GM19035 (cell line): ENCODE measurements around the gene VPS35L.
"Not testable (repeated sequence)": the region's sequence is repeated elsewhere in the genome, so short reads cannot be mapped to it uniquely, and the experiment has no call there.

ENCODE experiments used
- ATAC-seq: cut with Tn5 transposase; IDR thresholded peaks from one replicate; pipeline ENCODE4 v1.9.1; 2021; ENCODE audit not compliant: unreplicated experiment

VPS35L gene

DNA sequence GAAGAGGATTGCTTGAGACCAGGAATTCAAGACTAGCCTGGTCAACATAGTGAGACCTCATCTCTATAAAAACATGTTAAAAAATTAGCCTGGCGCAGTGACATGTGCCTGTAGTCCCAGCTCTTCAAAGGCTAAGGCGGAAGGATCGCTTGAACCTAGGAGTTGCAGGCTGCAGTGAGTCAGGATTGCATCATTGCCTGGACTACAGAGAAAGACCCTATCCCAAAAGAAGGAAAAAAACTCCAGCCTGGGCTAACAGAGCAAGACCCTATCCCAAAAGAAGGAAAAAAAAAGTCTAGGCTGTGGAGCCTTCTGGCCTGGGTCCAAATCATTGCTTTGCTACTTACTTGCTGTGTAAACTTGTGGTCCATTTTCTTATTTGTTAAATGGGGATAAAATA lies 26.8 kb upstream of the VPS35L start:
- ATAC-seq, result no peak

GRCh38 chr16:19532601-19533000 lies 22.9 kb upstream of the VPS35L start:
- no peak for ATAC-seq

DNA sequence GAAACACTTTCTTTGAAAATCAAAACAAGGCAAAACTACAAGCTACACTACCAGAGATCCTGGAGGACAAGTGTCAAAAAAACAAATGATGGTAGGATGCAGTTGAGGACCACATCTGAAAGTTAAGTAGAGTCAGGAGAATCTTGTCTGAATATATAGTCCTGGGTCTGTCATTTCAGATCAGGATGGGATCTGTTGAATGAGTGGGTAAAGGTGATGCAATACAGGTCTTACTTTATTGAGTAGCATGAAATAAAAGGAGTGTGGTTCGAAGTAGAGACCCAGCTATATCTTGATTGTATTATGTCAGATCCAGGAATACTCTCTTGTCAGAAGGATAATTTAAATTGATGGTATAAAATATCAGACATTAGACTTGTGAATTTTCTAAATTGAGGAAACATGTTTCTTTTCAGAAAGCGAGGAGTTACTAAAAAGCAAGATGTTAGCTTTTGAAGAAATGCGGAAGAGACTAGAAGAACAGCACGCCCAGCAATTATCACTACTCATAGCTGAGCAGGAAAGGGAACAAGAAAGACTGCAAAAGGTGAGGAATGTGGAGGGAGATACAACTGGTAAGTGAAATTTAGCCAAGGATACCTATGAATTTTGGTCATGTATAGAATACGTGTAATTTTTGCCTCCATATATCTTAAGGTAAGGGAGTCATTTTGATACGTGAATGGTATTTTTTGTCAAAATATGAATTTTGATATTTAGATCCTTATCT lies 15.1 kb upstream of the VPS35L start:
- no peak for ATAC-seq

DNA sequence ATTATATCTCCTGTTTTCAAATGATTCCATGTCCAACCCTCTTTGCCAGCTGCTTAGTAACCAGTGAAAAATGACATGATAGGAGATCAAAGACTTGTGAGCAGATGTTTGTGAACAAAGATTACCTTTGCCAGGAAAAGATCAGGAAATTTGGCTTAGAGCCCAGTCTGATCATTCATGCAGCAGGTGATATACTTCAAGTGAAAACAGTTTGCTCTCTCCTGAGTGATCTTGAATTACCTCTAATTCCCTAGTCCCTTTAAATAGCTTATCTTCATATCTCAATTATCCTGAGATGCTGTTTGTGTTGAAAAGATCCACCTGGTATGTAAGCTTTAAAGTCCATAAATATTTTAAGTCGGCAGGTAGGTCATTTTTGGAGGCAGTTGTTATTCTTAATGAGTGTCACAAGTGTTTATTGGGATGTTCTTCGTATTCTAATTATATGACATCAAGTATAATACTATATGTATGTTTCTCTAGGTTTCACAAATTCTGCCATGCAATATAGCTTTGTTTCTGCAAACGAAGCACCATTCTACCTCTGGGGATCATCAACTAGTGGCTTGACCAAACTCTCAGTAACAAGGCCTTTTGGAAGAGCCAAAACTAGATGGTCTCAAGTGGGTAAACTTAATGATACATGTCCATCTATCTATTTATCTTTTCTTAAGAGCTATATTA lies 13.2 kb upstream of the VPS35L start:
- ATAC-seq, result no peak

DNA sequence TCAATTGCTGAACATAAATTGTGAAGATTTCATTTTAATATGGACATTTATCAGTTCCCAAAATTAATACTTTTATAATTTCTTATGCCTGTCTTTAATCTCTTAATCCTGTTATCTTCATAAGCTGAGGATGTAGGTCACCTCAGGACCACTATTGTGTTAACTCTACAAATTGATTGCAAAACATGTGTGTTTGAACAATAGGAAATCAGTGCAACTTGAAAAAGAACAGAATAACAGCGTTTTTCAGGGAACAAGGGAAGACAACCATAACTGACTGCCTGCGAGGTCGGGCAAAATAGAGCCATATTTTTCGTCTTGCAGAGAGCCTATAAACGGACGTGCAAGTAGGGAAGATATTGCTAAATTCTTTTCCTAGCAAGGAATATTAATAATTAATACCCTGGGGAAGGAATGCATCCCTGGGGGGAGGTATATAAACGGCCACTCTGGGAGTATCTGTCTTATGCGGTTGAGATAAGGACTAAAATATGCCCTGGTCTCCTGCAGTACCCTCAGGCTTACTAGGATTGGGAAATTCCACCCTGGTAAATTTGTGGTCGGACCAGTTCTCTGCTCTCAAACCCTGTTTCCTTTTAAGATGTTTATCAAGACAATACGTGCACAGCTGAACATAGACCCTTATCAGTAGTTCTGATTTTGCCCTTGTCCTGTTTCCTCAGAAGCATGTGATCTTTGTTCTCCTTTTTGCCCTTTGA lies 12.1 kb upstream of the VPS35L start:
- ATAC-seq, result not testable (repeated sequence)

DNA sequence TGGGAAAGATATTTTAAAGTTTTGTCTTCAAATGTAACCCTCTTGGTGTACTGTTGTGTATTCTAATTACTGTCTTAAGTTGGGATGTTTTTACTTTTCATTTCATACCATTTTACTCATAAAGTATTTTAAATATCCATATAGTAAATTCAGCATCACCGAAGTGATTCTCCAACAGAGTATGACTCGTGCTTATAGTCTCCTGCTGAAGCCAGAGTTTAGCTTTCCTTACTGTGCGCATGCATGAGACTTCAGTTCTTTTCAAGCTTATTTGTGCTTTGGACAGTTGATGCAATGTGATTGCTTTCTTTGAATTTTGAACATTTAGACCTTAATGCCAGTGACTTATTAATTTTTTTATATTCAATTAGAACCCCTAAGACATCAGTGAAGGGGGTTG lies 7.4 kb upstream of the VPS35L start:
- ATAC-seq, result no peak

GRCh38 chr16:19549673-19550072 lies 5.8 kb upstream of the VPS35L start:
- no peak for ATAC-seq

GRCh38 chr16:19555938-19556771 lies 652 bp downstream of the VPS35L start:
- ATAC-seq, result no peak

DNA sequence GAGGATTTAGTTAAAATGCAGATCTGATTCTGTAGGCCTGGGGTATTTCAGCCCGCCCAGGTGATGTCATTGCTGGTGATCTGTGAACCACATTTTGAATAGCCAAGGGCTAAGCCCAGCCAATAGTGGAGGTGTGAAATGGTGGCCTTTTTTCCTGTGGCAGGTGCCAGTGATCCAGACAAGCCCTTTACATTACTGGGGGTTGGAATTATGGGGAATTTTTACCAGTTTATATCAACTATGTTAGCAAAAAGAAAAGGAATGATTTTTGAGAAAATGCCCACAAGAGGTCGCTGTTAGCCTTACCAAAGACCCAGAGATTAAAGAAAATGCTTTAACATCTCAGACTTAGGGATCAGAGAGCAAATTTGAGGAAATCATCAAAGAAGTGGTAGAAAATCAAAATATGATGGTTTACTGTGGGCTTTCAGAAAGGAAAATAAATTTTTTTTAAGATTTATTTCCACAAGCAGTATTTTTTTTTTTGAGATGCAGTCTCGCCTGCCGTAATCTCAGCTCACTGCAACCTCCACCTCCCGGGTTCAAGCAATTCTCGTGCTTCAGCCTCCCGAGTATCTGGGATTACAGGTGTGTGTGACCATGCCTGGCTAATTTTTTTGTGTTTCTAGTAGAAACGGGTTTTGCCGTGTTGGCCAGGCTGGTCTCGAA lies 3.9 kb downstream of the VPS35L start:
- ATAC-seq, result no peak

- no peak for ATAC-seq
These were observed 4.6 kb downstream of the VPS35L start for GRCh38 chr16:19560078-19560477.

DNA sequence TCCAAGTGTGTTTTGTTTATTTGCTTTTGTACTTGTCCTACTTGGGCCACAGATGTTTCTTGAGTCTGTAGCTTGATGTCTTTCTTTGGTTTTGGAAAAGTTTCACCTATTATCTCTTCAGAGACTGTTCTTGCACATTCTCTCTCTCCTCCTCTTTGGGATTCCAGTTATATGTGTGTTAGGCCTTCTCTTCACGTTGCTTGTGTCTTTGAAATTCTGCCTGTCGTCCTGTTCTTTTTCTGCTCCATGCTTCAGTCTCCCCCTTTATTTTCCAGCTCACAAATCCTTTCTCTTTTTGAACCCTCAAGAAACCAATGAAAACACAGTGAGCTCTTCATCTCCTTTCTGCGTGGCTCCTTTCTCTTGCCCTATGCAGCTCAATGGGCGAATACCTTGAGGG lies 7.9 kb downstream of the VPS35L start:
- no peak for ATAC-seq

DNA sequence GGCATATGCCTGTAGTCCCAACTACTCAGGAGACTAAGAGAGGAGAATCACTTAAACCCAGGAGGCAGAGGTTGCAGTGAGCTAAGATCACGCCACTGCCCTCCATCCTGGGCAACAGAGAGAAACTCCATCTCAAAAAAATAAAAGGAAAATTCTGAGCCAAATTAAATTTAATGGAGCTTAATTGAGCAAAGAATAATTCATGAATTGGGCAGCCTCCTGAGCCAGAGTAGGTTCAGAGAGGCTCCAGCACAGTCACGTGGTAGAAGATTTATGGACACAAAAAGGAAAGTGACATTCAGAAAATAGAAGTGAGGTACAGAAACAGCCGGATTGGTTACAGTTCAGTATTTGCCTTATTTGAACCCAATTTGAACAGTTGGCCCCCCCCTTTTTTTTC lies 10.9 kb downstream of the VPS35L start:
- no peak for ATAC-seq

DNA sequence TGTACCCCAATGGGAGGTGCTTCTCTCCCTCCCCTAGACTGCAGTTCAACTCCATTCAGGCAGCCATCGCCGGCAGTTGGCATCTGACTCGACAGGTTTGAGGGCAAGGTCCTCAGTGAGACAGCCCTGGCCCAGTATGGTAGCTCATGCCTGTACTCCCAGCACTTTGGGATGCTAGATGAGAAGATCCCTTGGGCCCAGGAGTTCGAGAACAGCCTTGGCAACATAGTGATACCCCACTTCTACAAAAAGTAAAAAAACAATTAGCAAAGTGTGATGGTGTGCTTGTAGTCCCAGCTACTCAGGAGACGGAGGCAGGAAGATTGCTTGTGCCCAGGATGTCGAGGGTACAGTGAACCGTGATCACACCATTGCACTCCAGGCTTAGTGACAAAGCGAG lies 12.1 kb downstream of the VPS35L start:
- no peak for ATAC-seq

DNA sequence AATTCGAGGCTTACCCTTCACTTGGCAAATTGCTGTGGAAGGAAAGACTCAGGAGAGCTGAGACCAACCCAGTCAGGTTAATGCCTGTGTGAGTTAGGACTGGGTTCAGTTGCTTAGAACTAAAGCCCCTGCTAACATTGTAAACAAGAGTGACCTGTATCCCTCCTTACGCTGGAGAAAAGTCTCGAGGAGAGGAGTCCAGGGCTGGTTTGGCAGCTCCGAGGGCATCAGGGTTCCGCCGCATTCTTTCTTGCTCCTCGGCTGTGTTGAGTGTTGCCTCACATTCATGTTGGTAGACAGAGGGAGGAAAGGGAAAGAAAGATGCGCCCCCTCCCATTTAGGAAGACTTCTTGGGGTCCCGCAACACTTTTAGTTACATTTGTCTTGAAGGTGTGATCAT lies 18.5 kb downstream of the VPS35L start:
- ATAC-seq, result no peak

- no peak for ATAC-seq
These were observed 19.1 kb downstream of the VPS35L start for GRCh38 chr16:19574615-19575014.

- ATAC-seq, result no peak
These were observed 23.0 kb downstream of the VPS35L start for GRCh38 chr16:19578378-19578971.

DNA sequence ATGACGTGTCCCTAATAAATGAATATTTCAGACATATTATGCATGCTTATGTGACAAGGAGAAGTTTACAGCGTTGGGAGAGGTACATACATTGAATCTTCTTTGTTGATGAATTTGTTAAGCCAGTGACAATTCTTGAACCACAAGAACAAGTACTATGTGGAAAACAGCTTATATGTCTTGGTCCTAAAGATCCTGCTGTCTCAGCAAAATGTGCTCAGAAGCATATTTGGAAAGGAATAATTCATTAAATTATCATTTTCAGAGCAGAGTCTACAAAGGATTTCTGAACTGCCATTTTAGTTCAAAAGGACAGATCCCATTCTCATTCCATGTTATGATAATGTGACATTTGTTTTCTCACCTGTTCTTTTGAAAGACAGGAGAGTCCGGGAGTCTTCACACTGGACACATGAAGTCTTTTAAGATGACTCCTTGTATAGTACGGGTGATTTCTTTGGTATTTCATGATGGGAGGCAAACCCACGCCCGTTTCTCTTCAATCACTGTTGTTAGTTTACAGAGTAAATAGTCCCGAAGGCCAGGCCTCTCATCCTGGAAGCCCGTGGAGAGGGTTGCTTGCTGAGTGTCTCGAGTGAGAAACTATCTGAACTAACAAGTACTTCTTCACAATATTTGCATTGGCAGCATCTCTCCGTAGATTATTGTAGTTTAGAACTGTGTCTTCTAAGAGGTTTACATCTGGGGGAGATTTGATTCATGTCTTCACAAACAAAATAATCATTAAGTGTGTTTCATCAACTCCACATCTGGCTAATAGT lies 26.7 kb downstream of the VPS35L start:
- ATAC-seq, result no peak

GRCh38 chr16:19583665-19584300 lies 28.3 kb downstream of the VPS35L start:
- no peak for ATAC-seq

DNA sequence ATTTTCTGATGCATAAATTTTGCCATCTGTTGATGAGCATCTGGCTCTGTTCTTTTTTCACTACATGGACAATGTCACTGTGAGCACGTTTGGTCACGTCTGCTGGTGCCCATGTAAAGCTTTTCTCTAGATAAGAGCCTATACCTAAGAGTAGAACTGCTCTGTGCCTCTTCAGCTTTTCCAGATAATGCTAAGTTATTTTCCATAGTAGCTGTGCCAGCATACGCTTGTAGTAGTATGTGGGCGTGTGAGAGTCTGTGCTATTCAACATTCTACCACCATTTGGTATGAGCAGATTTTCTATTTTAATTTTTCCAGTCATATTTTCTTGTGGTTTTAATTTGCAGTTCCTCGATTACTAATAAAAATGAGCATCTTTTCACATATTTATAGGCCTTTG lies 33.2 kb downstream of the VPS35L start:
- ATAC-seq, result no peak
